HG03520 (cell line): ENCODE results near the gene MMP13.
"Not testable (repeated sequence)": the region's sequence is repeated elsewhere in the genome, so short reads cannot be mapped to it uniquely, and the experiment has no call there.

Experiments used
- ATAC-seq: cut with Tn5 transposase; IDR thresholded peaks from one replicate; pipeline ENCODE4 v1.9.1; 2021; ENCODE audit warnings: mild to moderate bottlenecking, moderate library complexity; ENCODE audit not compliant: unreplicated experiment

The MMP13 gene

GRCh38 chr11:102936864-102937509, 18.5 kb downstream of the MMP13 start:
- no peak for ATAC-seq

DNA sequence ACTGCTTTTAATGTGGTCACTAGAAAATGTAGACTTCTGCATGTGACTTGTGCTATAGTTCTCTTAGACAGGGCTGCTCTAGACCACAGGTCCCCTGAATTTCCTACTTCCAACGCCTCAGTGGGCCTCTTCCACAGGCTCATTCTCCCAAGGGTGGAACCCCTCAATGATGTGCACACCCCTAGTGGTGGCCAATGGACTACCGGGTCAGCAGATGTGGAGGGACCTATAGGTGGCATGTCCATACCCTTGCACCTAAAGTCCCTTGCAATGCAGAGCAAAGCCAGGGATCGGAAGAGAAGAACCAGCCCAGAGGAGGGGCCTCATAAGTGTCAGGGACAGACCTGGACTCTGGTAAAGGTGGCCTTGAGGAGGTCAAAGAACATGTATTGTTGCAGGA, 20.0 kb downstream of the MMP13 start:
- no peak for ATAC-seq

DNA sequence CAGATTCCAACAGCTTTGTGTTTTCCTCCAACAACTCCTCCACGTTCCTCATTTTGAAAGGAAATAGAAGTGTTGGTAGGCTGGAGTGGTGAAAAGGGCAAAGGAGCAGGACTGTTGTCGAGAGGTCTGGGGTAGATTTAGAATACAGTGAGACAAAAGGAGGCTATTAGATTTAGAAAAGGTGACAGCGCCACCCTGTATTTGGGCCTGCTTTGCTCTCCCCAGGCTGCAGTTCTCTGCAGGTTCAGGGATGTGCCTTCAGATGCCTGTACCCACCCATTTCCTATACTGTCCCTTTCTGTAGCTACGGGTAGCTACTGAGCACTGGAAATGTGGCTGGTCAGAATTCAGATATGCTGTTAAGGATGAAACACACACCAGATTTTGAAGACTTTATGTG, 20.8 kb downstream of the MMP13 start:
- ATAC-seq: no peak

DNA sequence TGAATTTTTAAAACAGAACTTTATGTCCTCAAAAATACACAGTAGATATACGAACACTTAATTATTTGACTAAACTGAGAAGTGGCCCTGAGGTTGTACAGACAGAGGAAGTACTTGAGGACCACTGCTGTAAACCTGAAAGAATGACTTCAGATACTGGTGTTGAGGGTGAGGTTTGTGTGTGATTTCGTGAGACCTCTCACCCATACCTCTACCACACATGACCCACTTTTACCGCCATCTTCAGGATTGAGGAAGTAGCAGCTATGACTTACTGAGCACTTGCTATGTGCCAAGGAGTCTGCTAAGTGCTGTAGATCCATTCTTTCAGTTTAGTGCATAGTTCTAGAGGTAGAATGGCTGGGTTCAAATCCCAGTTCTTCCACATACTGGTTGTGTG, 21.9 kb downstream of the MMP13 start:
- peak; percentile 61 for ATAC-seq

DNA sequence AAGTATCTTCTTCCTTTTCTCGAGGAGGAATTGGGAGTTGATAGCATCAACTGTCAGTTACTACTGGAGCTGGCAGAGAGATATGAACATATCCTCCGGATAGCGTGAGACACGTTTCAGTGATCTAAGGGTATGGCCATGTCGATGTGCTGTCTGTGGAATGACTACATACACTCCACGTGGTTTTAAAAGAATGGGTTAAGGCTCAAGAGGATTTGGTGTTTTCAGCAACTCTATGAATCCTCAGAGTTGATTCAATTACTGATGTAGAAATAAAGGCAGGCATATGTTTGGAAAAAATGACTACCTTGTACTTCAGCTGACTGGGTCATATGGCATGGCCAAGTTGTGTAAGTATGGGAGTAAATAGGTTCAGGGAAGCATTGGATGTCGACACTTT, 22.9 kb downstream of the MMP13 start:
- ATAC-seq: no peak

DNA sequence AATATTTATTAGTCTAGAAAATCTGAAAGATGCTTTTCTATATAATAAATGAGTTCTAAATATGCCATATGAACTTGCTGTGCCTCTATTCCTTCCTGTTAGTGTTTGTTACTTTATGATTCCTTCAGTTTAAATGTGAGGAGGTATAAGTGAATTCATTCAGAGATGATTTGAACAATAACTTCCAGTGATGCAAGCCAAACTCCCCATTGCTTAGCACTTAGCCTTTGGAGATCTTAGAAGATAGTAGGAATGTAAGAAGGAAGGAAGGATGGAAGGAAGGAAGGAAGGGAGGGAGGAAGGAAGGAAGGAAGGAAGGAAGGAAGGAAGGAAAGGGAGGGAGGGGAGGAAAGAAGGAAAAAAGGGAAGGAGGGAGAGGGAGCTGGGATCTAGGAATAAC, 25.1 kb downstream of the MMP13 start:
- ATAC-seq: no peak

- ATAC-seq: no peak
These were observed 25.6 kb downstream of the MMP13 start for GRCh38 chr11:102929972-102930371.

GRCh38 chr11:102929166-102929565, 26.4 kb downstream of the MMP13 start:
- no peak for ATAC-seq

DNA sequence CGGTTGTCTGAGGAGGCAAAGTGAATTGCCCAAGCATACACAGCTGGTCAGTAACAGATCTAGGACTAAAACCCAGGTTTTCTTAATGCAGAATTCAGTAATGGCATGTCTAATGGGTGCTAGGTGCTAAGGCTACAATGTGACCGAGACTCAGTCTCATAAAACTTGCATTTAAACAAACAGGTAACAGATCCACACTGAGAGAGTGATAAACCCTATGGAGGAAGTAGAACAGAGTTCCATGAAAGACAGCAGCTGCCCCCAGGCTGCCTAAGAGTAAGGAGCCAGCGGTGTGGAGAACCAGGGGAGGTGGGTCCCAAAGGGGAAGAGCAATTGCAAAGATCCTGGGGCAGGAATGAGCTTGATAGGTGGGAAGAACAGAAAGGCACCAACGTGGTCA, 27.3 kb downstream of the MMP13 start:
- no peak for ATAC-seq

DNA sequence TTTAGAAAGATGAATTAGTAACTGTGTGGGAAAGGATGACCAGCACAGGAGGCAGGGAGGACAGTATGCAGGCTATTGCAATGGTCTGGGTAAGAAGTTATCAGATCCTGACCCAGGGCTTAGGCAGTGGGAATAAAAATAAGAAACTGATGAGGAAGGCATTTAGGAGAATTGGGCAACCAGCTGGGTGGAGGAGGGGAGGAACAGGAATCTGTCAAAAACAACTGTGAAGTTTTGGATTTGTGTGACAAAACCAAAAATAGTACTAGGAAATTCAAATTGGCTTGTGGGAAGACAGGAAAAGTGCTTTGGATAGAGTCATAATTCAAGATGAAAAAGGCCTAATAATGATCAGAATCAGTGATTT, 27.9 kb downstream of the MMP13 start:
- ATAC-seq: no peak

- no peak for ATAC-seq
These were observed 28.4 kb downstream of the MMP13 start for GRCh38 chr11:102926961-102927623.

GRCh38 chr11:102926517-102926916, 29.0 kb downstream of the MMP13 start:
- no peak for ATAC-seq

DNA sequence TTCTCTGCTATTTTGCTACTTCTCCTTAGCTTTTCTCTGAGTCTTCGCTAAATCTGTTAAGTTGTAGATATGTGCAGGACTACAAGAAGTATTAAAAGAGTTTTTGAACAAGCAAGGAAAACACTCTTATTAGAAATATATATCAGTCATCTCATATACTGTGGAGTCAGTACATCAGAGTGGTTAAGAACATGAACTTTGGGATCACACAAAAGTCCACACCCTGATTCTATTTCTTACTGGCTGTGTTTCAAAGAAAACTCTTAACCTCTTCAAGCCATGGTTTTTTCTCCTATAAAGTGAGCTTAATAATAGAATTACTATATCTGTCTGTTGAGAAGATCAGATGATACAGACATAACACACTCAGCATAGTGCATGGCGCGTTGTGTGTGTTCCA, 29.5 kb downstream of the MMP13 start:
- ATAC-seq: no peak

- ATAC-seq: no peak
These were observed 30.6 kb downstream of the MMP13 start for GRCh38 chr11:102924851-102925380.

- no peak for ATAC-seq
These were observed 33.8 kb downstream of the MMP13 start for GRCh38 chr11:102921587-102922220.

GRCh38 chr11:102920118-102920684, 35.3 kb downstream of the MMP13 start:
- ATAC-seq: peak; percentile 83

DNA sequence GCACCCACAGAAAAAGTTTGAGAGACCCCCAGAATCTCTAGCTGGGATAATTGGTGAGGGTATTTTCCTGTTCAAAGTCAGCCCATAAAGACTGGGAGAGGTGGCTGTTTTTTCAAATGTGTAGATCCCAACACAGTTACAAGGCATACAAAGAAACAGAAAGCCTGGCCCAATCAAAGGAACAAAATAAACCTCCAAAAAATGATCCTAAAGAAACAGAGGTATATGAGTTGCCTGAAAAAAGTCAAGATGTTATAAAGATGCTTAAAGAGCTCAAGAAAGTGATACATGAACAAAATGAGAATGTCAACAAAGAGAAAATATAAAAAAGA, 40.5 kb downstream of the MMP13 start:
- ATAC-seq: no peak

- ATAC-seq: no peak
These were observed 41.1 kb downstream of the MMP13 start for GRCh38 chr11:102914238-102915043.

- no peak for ATAC-seq
These were observed 43.1 kb downstream of the MMP13 start for GRCh38 chr11:102912482-102912830.

DNA sequence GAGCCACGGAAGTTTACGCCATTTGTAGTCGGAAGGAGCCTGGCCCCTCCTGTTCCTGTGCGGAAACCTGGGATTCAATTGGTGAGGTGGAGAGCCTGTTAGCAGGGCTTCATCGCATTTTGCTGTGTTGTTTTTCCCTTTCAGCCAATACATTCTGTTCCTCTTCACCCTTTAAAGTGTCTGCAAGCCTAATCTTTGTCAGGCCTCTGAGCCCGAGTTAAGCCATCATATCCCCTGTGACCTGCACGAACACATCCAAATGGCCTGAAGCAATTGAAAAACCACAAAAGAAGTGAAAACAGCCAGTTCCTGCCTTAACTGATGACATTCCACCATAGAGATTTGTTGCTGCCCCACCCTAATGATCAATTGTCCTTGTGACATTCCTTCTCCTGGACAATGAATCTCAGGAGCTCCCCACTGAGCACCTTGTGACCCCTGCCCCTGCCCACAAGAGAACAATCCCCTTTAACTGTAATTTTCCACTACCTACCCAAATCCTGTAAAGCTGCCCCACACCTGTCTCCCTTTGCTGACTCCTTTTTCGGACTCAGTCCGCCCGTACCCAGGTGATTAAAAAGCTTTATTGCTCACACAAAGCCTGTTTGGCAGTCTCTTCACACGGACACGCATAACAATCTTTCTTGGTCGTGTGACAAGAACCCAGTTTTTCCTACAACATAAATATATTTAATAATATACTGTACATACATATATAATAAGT, 43.6 kb downstream of the MMP13 start:
- no peak for ATAC-seq

- ATAC-seq: not testable (repeated sequence)
These were observed 49.7 kb downstream of the MMP13 start for GRCh38 chr11:102905848-102906247.
